ENCODE measurements around the gene CAPN9.

CAPN9 gene

DNA sequence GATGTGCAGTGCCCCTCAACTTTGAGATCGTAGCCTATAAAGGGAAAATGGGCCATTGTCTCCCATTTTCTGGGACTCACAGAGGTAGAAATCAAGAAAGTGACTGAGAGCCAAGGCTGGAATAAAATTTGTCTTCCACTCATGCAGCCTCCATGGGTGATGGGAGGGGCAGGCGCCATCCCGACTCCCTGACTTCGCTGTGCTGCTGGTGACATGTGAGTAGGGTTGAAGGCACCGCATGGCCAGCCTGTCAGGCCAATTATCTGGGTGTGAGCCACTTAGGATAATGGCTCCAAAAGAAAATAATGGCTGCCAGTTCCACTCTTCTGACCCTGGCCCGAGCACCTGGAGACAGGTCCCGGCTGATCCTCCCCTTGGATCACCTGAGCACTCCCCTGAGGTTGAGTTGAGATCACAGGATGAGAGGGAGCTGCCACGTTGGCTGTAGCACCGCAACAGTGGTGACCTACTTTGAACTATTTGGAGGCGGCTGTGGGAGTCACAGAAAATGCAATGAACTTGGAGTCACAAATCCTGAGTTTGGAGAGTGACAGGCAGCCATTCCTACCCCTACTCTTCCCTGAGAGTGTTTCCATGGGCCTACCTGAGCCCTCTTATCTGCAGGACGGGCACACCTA is 26.3 kb downstream of the CAPN9 start:
- TF ChIP-seq, protein P1, sequence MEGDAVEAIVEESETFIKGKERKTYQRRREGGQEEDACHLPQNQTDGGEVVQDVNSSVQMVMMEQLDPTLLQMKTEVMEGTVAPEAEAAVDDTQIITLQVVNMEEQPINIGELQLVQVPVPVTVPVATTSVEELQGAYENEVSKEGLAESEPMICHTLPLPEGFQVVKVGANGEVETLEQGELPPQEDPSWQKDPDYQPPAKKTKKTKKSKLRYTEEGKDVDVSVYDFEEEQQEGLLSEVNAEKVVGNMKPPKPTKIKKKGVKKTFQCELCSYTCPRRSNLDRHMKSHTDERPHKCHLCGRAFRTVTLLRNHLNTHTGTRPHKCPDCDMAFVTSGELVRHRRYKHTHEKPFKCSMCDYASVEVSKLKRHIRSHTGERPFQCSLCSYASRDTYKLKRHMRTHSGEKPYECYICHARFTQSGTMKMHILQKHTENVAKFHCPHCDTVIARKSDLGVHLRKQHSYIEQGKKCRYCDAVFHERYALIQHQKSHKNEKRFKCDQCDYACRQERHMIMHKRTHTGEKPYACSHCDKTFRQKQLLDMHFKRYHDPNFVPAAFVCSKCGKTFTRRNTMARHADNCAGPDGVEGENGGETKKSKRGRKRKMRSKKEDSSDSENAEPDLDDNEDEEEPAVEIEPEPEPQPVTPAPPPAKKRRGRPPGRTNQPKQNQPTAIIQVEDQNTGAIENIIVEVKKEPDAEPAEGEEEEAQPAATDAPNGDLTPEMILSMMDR (IDR thresholded peaks at IDR 0.05; ENCODE audit: low read depth, low read length, missing control alignments) = no peak
- no peak overlapping the region for H3K4me3 ChIP-seq (ENCODE audit: low read depth, low read length)
- DNase-seq (ENCODE audit: low read depth) = no peak

DNA sequence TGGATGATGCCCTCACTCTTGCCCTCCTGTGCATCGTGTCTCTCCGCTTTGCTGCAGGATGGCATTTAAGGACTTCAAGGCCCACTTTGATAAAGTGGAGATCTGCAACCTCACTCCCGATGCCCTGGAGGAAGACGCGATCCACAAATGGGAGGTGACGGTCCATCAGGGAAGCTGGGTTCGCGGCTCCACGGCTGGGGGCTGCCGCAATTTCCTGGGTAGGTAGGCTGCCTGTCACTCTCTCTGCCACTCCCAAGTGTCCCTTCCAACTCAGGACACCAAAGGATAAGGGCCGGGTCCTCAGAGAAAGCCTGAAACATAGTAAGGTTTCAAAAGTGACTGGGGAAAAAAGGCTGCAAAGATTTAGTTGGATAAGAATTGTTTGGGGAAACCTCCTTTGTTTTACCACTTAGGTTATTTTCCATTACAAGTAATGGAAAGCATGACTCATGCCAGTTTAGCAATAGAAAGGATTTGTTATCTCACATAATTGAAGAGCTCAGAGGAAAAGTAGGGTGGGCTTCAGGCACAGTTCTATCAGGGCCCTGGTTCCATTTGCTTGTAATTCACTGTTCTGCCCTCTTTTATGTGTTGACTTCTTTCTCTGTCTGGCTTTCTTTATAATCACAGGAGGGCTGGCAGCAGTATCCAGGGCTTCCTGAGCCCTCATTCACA is 31.9 kb downstream of the CAPN9 start:
- DNase-seq (ENCODE audit: low read depth) = no peak
- TF ChIP-seq, protein P1 (IDR thresholded peaks at IDR 0.05; ENCODE audit: low read depth, low read length, missing control alignments) = no peak
- no peak overlapping the region for H3K4me3 ChIP-seq (ENCODE audit: low read depth, low read length)

DNA sequence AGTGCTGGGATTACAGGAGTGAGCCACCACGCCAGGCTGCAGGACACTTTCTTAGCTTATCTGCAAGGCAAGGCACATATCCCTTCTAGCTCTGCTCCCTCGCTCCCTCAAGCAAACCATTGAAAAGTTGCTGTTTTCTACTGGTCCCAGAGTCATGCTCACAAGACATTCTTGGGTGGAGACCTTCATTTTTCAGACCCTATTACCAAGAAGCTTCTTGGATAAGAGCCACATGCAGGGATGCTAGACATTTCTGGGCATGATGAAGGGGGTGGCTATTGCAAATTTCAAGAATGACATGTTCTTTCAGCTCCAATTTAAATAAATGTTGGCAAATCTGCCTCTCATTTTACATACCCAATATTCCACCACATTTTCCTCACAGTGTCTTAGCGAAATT is 33.9 kb downstream of the CAPN9 start:
- H3K4me3 ChIP-seq (ENCODE audit: low read depth, low read length) = no peak overlapping the region
- DNase-seq (ENCODE audit: low read depth) = no peak
- TF ChIP-seq, protein P1 (IDR thresholded peaks at IDR 0.05; ENCODE audit: low read depth, low read length, missing control alignments) = no peak

DNA sequence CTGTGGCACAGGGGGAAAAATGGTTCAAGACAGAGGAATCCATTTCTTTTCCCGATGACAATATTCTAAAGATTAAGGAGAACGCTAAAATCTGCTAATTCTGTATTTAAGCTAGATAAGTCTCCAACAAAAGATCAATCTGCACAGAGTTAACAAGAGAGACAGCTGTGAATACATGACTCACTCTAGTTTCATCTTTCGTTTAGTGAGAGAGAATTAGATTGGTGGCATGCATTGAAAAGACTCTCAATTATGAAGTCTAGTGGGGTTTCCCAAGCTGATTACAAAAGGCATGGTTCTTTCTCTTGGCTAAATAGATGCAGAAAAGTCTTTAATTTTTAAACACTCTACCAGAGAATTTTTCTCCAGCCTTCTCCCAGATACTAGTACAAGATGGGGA is 34.4 kb downstream of the CAPN9 start:
- DNase-seq (ENCODE audit: low read depth) = no peak
- TF ChIP-seq, protein P1 (IDR thresholded peaks at IDR 0.05; ENCODE audit: low read depth, low read length, missing control alignments) = no peak
- no peak overlapping the region for H3K4me3 ChIP-seq (ENCODE audit: low read depth, low read length)

DNA sequence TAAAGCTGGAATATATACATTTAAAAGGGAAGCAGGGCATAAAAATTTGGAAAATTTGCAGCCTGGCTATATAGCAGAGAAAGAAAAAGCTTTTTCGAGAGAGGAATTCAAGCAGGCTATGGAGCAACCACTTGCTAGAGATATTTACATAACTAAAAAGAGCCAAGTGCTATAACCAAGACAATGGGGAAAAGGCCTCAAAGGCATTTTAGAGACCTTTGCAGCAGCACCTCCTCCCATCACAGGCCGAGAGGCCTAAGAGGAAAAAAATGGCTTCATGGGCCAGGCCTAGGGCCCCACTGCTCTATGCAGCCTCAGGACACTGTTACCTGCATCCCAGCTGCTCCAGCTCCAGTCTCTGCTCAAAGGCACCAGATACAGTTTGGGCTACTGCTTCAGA is 37.0 kb downstream of the CAPN9 start:
- H3K4me3 ChIP-seq (ENCODE audit: low read depth, low read length) = no peak overlapping the region
- TF ChIP-seq, protein P1 (IDR thresholded peaks at IDR 0.05; ENCODE audit: low read depth, low read length, missing control alignments) = no peak
- DNase-seq (ENCODE audit: low read depth) = no peak

DNA sequence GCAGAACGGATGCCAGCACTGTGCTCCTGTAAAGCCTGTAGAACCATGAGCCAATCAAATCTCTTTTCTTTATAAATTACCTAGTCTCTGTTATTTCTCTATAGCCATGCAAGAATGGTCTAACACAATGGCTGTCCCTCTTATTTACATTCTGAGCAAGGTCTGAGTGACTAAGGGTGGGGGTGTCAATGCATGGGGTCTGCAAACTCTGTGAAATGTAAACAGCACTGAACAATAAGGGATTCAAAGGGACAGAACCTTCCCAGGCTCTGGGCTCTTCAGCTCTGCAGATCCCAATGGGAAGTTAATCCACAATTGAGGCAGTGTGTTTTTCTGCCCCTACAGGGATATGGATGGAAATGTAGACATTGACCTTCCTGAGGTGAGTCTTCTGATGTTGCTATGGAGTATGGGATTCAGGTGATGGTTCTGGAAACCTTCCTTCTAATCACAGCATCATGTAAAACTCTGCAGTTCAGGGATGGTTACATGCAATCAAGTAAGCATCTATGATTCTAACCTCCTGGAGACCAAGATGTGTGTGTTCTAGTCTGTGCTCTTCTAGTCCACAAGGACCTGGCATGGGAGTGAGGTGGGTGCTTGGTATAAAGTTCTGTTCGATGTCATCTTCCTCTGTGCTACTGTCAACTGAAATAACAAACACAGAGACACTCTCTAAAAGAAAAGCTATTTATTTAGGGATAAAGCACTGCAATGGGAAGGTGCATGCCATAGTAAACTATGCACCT is 38.6 kb downstream of the CAPN9 start:
- DNase-seq (ENCODE audit: low read depth) = no peak
- TF ChIP-seq, protein P1 (IDR thresholded peaks at IDR 0.05; ENCODE audit: low read depth, low read length, missing control alignments) = no peak
- no peak overlapping the region for H3K4me3 ChIP-seq (ENCODE audit: low read depth, low read length)

Data from GM12864 (cell line).